MCF 10A (cell line): ENCODE measurements around the gene PYGM. TPM values are rescaled to one million over a fixed set of nuclear protein-coding genes. Genes with fewer than 3 reads are reported as not detected.

ENCODE experiments used
- BruUV-seq: library from RNA; stranded (reverse); fragments of 400-500 nt; replicated peaks from 2 replicates; lab custom pipeline; 2021; lab: Mats Ljungman, UMichigan
- CTCF ChIA-PET: fragments of 300-600 bp; sonication (Branson Sonifier 250); formaldehyde crosslinking; extraction: SDS; loops from one replicate; lab custom pipeline; 2021; ENCODE audit warnings: antibody characterized with exemption, inconsistent platforms; lab: Yijun Ruan, JAX
- POLR2A ChIA-PET: fragments of 300-600, 350-650 bp; sonication (Branson Sonifier 250); formaldehyde crosslinking; extraction: SDS; loops from one replicate; lab custom pipeline; 2020; ENCODE audit warnings: antibody characterized with exemption, inconsistent platforms; lab: Yijun Ruan, JAX
- DNase-seq: peaks from one replicate; pipeline ENCODE4 v3.0.0-alpha.2; 2018; ENCODE audit not compliant: unreplicated experiment
- H3K27ac Mint-ChIP-seq: one replicate; pipeline ENCODE4 v1.8.0; 2022; ENCODE audit warnings: mild to moderate bottlenecking, low read depth, mixed read lengths; ENCODE audit not compliant: unreplicated experiment
- H3K27me3 Mint-ChIP-seq: one replicate; pipeline ENCODE4 v1.8.0; 2022; ENCODE audit warnings: mixed read lengths; ENCODE audit not compliant: insufficient read depth, unreplicated experiment
- H3K36me3 Mint-ChIP-seq: one replicate; pipeline ENCODE4 v1.8.0; 2022; ENCODE audit warnings: mild to moderate bottlenecking, moderate library complexity, mixed read lengths; ENCODE audit not compliant: insufficient read depth, unreplicated experiment
- H3K4me1 Mint-ChIP-seq: one replicate; pipeline ENCODE4 v1.8.0; 2022; ENCODE audit warnings: mixed read lengths; ENCODE audit not compliant: insufficient read depth, unreplicated experiment
- H3K4me3 Mint-ChIP-seq: one replicate; pipeline ENCODE4 v1.8.0; 2022; ENCODE audit warnings: mild to moderate bottlenecking, moderate library complexity, mixed read lengths; ENCODE audit not compliant: unreplicated experiment
- H3K9me3 Mint-ChIP-seq: one replicate; pipeline ENCODE4 v1.8.0; 2022; ENCODE audit warnings: mixed read lengths; ENCODE audit not compliant: unreplicated experiment
- intact Hi-C: fragments of 100-400 bp; cut with micrococcal nuclease; formaldehyde crosslinking; loops from 2 replicates; pipeline ENCODE4 v1.14.1; 2022
- total RNA-seq: library from RNA; stranded (reverse); gene quantifications from 2 replicates; pipeline ENCODE4 v1.2.3, GENCODE V29; 2022
- TF ChIP-seq, protein P1 (sequence below): fragments of 200-600 bp; IDR thresholded peaks from one replicate; pipeline ENCODE4 v1.8.0; 2022; ENCODE audit warnings: antibody characterized with exemption, mild to moderate bottlenecking; ENCODE audit not compliant: unreplicated experiment

Gene PYGM
- total RNA-seq, 1 experiment from 2014 or later = 0.09 TPM

GRCh38 chr11:64751136-64751535 lies 8.6 kb downstream of the PYGM start:
- CTCF ChIA-PET = no interaction called here
- BruUV-seq = no TSS peak

DNA sequence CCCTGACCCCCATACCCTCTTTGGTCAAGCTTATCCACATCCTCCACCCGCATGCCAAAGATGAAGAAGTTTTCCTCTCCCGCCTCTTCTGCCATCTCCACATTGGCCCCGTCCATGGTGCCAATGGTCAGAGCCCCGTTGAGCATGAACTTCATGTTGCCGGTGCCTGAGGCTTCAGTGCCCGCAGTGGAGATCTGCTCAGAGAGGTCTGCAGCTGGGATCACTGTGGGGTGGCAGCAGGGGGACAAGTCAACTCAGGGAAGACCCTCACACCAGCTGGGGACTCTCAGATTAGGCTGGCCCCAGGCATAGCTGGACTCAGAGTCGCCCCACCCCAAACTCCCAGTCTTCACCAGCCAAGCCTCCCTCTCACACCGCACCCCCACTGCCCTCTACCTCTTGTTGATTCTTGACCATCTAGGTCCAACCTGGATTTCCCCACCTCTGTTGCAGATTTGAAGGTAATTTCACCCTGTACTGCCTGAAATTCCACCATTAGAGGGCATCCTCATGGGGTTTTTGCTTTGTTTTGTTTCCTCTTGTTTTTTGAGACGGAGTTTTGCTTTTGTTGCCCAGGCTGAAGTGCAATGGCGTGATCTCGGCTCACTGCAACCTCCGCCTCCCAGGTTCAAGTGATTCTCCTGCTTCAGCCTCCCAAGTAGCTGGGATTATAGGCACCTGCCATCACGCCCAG lies 9.3 kb downstream of the PYGM start:
- Mint-ChIP-seq H3K4me1 (no peaks in the 10 kb centered on the region), H3K27me3 (no peaks in the 10 kb centered on the region), H3K4me3 (no peak overlapping the region), H3K27ac (no peak overlapping the region), H3K36me3 (no peaks in the 10 kb centered on the region), H3K9me3 (no peaks in the 10 kb centered on the region)
- no TSS peak for BruUV-seq
- ChIA-PET POLR2A (no interaction called here), CTCF (interaction anchor here (0.7 kb wide), 1 partner anchor 101 kb away, joined by 3 read pairs; no protein-coding TSS in a partner anchor)
- no peak for DNase-seq
- TF ChIP-seq, protein P1, sequence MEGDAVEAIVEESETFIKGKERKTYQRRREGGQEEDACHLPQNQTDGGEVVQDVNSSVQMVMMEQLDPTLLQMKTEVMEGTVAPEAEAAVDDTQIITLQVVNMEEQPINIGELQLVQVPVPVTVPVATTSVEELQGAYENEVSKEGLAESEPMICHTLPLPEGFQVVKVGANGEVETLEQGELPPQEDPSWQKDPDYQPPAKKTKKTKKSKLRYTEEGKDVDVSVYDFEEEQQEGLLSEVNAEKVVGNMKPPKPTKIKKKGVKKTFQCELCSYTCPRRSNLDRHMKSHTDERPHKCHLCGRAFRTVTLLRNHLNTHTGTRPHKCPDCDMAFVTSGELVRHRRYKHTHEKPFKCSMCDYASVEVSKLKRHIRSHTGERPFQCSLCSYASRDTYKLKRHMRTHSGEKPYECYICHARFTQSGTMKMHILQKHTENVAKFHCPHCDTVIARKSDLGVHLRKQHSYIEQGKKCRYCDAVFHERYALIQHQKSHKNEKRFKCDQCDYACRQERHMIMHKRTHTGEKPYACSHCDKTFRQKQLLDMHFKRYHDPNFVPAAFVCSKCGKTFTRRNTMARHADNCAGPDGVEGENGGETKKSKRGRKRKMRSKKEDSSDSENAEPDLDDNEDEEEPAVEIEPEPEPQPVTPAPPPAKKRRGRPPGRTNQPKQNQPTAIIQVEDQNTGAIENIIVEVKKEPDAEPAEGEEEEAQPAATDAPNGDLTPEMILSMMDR = no peak
- intact Hi-C loops = no loop called here

More at GRCh38 chr11:64751136-64751535, 8.6 kb downstream of the PYGM start:
- Mint-ChIP-seq H3K27ac (no peak overlapping the region), H3K27me3 (no peaks in the 10 kb centered on the region), H3K4me3 (no peak overlapping the region), H3K36me3 (no peaks in the 10 kb centered on the region), H3K4me1 (no peaks in the 10 kb centered on the region), H3K9me3 (no peaks in the 10 kb centered on the region)
- TF ChIP-seq, protein P1 = no peak
- intact Hi-C loops = no loop called here
- POLR2A ChIA-PET = interaction anchor here (0.6 kb wide), 1 partner anchor 62 kb away, joined by 3 read pairs; no protein-coding TSS in a partner anchor
- DNase-seq = no peak

DNA sequence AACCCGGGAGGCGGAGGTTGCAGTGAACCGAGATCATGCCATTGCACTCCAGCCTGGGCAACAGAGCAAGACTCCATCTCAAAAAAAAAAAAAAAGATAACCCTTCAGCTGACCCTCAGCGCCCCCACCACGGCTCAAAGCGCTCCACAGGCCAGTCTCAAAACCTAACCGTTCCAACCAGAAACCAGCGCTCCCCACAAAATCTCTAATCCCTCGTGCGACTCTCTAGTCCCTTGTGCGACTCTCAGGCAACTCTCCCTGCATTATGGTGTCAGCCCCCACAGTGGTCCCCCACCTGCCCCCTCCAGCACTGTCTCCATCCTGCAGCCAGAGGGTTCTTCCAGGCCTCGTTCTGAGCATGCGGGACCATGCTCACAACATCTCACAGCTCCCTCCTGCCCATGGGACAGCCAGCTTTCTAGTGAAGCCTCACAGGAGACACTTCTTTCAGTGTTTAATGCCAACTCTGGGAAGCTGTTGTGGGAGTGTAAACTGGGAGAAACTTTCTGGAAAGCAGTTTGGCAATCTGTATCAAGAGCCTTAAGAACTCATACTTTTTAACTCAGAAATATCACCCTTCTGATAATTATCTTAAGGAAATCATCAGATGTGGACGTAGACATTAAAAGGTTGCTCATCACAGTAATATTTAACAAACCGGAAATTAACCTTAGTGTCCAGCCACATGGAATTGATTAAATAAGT lies 11.7 kb downstream of the PYGM start:
- Mint-ChIP-seq H3K9me3 (no peaks in the 10 kb centered on the region), H3K27me3 (peaks cover 15% of the 10 kb centered on the region), H3K4me1 (peaks cover 8% of the 10 kb centered on the region), H3K4me3 (no peak overlapping the region), H3K36me3 (no peaks in the 10 kb centered on the region), H3K27ac (no peak overlapping the region)
- ChIA-PET CTCF (interaction anchor here (0.6 to 0.7 kb wide), 2 partner anchors 41 to 297 kb away, joined by 3 read pairs; no protein-coding TSS in a partner anchor), POLR2A (no interaction called here)
- no peak for DNase-seq
- intact Hi-C loops = no loop called here
- TF ChIP-seq, protein P1 = no peak
- BruUV-seq = no TSS peak

DNA sequence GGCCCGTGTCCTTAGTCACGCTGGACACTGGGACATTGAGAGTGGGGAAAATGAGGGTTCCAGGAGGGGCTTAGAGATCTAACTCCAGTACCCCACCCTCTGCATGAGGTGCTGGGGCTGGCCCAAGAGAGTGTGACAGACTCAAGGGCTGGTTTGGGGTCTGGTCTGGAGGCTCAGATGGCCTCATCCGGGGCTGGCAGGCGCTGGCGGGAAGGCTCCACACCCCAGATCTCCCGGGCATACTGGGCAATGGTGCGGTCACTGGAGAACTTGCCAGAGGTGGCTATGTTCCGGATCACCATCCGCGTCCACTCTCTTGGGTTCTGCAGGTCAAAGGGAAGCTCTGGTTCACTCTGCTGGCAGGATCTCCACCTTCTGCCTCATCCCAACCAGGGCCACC lies 13.3 kb downstream of the PYGM start:
- H3K27ac Mint-ChIP-seq = no peak overlapping the region
- peaks cover 8% of the 10 kb centered on the region for H3K4me1 Mint-ChIP-seq
- H3K9me3 Mint-ChIP-seq = no peaks in the 10 kb centered on the region
- intact Hi-C loops = no loop called here
- ChIA-PET POLR2A (no interaction called here), CTCF (interaction anchor here (0.6 kb wide), 1 partner anchor 332 kb away, joined by 3 read pairs; no protein-coding TSS in a partner anchor)
- TF ChIP-seq, protein P1 = no peak
- DNase-seq = no peak
- H3K4me3 Mint-ChIP-seq = no peak overlapping the region
- BruUV-seq = no TSS peak
- H3K36me3 Mint-ChIP-seq = no peaks in the 10 kb centered on the region
- peaks cover 23% of the 10 kb centered on the region for H3K27me3 Mint-ChIP-seq
